GM06990 (cell line): ENCODE data around the gene DCTN5.

Experiments used
- DNase-seq: peaks from one replicate; pipeline ENCODE4 v3.0.0-alpha.2; 2011; ENCODE audit not compliant: insufficient read length; ENCODE audit errors: extremely low read depth
- H3K27me3 ChIP-seq: replicated peaks from 2 replicates; pipeline ENCODE4 v1.6.0; 2011; ENCODE audit warnings: low read length; ENCODE audit not compliant: control insufficient read depth, insufficient read depth
- H3K36me3 ChIP-seq: 2 replicates; pipeline ENCODE4 v1.5.1; 2011; ENCODE audit warnings: low read length; ENCODE audit not compliant: control insufficient read depth, insufficient read depth
- H3K4me3 ChIP-seq: replicated peaks from 2 replicates; pipeline ENCODE4 v1.5.1; 2011; ENCODE audit warnings: low read depth, mild to moderate bottlenecking, control low read depth, low read length
- CTCF ChIP-seq: IDR thresholded peaks from 2 replicates; pipeline ENCODE4 v1.5.1; 2011; ENCODE audit warnings: low read length, control low read depth, mild to moderate bottlenecking, inconsistent platforms; ENCODE audit not compliant: insufficient read depth, poor library complexity, severe bottlenecking

Gene DCTN5

GRCh38 chr16:23706439-23706838 is 65.2 kb downstream of the DCTN5 start:
- TF ChIP-seq CTCF: no peak
- no peaks in the 10 kb centered on the region for H3K36me3 ChIP-seq
- DNase-seq: no peak
- H3K27me3 ChIP-seq: no peaks in the 10 kb centered on the region
- no peak overlapping the region for H3K4me3 ChIP-seq

GRCh38 chr16:23709536-23709935 is 68.3 kb downstream of the DCTN5 start:
- Histone ChIP-seq H3K4me3 (no peak overlapping the region), H3K36me3 (no peaks in the 10 kb centered on the region), H3K27me3 (no peaks in the 10 kb centered on the region; the same call in 1 of the 2 replicates)
- no peak for TF ChIP-seq CTCF
- no peak for DNase-seq

- Histone ChIP-seq H3K27me3 (no peaks in the 10 kb centered on the region; the same call in 1 of the 2 replicates), H3K4me3 (no peak overlapping the region), H3K36me3 (no peaks in the 10 kb centered on the region)
- no peak for DNase-seq
- TF ChIP-seq CTCF: no peak
These were observed 68.7 kb downstream of the DCTN5 start for GRCh38 chr16:23710008-23710407.

GRCh38 chr16:23710504-23710903 is 69.2 kb downstream of the DCTN5 start:
- Histone ChIP-seq H3K4me3 (no peak overlapping the region), H3K27me3 (no peaks in the 10 kb centered on the region; the same call in 1 of the 2 replicates), H3K36me3 (no peaks in the 10 kb centered on the region)
- DNase-seq: no peak
- TF ChIP-seq CTCF: no peak

GRCh38 chr16:23711785-23712184 is 70.5 kb downstream of the DCTN5 start:
- TF ChIP-seq CTCF: no peak

GRCh38 chr16:23712976-23713375 is 71.7 kb downstream of the DCTN5 start, which contains the start of gene ERN2:
Gene ERN2, minus strand, starts transcription at chr16:23713222. Its CDS starts 35 bp downstream, at chr16:23713187.
- no peak within 1 kb of the TSS for H3K4me3 ChIP-seq

More at GRCh38 chr16:23711785-23712184, 70.5 kb downstream of the DCTN5 start:
- no peaks in the 10 kb centered on the region for H3K36me3 ChIP-seq
- no peaks in the 10 kb centered on the region; the same call in 1 of the 2 replicates for H3K27me3 ChIP-seq
- DNase-seq: no peak
- no peak overlapping the region for H3K4me3 ChIP-seq

More at GRCh38 chr16:23712976-23713375, 71.7 kb downstream of the DCTN5 start, which contains the start of gene ERN2:
- DNase-seq: no peak
- no peak for TF ChIP-seq CTCF
- Histone ChIP-seq H3K36me3 (no peaks in the 10 kb centered on the region), H3K27me3 (no peaks in the 10 kb centered on the region; the same call in 1 of the 2 replicates)
